Endothelial cell (in vitro differentiated cells): ENCODE measurements around the gene KIF20A. TPM values are rescaled to one million over a fixed set of nuclear protein-coding genes. Genes with fewer than 3 reads are reported as not detected.

Experiments used
- DNase-seq: peaks from one replicate; pipeline ENCODE4 v3.0.0; 2021; ENCODE audit warnings: low spot score
- H3K27ac Mint-ChIP-seq: one replicate; pipeline ENCODE4 v1.8.0; 2021; ENCODE audit warnings: mixed read lengths, inconsistent platforms; ENCODE audit not compliant: unreplicated experiment
- H3K27me3 Mint-ChIP-seq: one replicate; pipeline ENCODE4 v1.8.0; 2021; ENCODE audit warnings: mild to moderate bottlenecking, moderate library complexity, mixed read lengths, inconsistent platforms; ENCODE audit not compliant: unreplicated experiment
- H3K36me3 Mint-ChIP-seq: one replicate; pipeline ENCODE4 v1.8.0; 2021; ENCODE audit warnings: mild to moderate bottlenecking, low read depth, mixed read lengths, inconsistent platforms; ENCODE audit not compliant: unreplicated experiment
- H3K4me1 Mint-ChIP-seq: one replicate; pipeline ENCODE4 v1.8.0; 2021; ENCODE audit warnings: mild to moderate bottlenecking, mixed read lengths, inconsistent platforms; ENCODE audit not compliant: unreplicated experiment
- H3K4me3 Mint-ChIP-seq: one replicate; pipeline ENCODE4 v1.8.0; 2021; ENCODE audit warnings: mild to moderate bottlenecking, mixed read lengths, inconsistent platforms; ENCODE audit not compliant: unreplicated experiment
- H3K9me3 Mint-ChIP-seq: one replicate; pipeline ENCODE4 v1.8.0; 2021; ENCODE audit warnings: mixed read lengths, inconsistent platforms; ENCODE audit not compliant: unreplicated experiment
- total RNA-seq: library from RNA; stranded (reverse); fragmentation: NEBNext Ultra II Directional; extraction: Animal tissue kit (Norgen Biotek cat#: 25700); gene quantifications from one replicate; pipeline ENCODE4 v1.2.1, GENCODE V29; 2021; ENCODE audit not compliant: unreplicated experiment
- TF ChIP-seq, protein P1 (sequence below): fragments of 200-600 bp; sonication (generic); IDR thresholded peaks from one replicate; pipeline ENCODE4 v1.5.0; 2021; ENCODE audit warnings: antibody characterized with exemption; ENCODE audit not compliant: unreplicated experiment

The KIF20A gene
- total RNA-seq, 1 donor from 2014 or later: 10.3 TPM

GRCh38 chr5:138157626-138158025, 21.3 kb upstream of the KIF20A start:
- Mint-ChIP-seq H3K27ac (no peak overlapping the region), H3K36me3 (peaks cover 36% of the 10 kb centered on the region), H3K4me1 (no peaks in the 10 kb centered on the region), H3K27me3 (no peaks in the 10 kb centered on the region), H3K9me3 (no peaks in the 10 kb centered on the region), H3K4me3 (no peak overlapping the region)
- TF ChIP-seq, protein P1, sequence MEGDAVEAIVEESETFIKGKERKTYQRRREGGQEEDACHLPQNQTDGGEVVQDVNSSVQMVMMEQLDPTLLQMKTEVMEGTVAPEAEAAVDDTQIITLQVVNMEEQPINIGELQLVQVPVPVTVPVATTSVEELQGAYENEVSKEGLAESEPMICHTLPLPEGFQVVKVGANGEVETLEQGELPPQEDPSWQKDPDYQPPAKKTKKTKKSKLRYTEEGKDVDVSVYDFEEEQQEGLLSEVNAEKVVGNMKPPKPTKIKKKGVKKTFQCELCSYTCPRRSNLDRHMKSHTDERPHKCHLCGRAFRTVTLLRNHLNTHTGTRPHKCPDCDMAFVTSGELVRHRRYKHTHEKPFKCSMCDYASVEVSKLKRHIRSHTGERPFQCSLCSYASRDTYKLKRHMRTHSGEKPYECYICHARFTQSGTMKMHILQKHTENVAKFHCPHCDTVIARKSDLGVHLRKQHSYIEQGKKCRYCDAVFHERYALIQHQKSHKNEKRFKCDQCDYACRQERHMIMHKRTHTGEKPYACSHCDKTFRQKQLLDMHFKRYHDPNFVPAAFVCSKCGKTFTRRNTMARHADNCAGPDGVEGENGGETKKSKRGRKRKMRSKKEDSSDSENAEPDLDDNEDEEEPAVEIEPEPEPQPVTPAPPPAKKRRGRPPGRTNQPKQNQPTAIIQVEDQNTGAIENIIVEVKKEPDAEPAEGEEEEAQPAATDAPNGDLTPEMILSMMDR: no peak
- no peak for DNase-seq

- H3K36me3 Mint-ChIP-seq: peaks cover 52% of the 10 kb centered on the region
- TF ChIP-seq, protein P1: no peak
- no peak overlapping the region for H3K27ac Mint-ChIP-seq
- peaks cover 2% of the 10 kb centered on the region for H3K4me1 Mint-ChIP-seq
- H3K27me3 Mint-ChIP-seq: no peaks in the 10 kb centered on the region
- DNase-seq: no peak
- no peaks in the 10 kb centered on the region for H3K9me3 Mint-ChIP-seq
- peak overlapping the region; percentile 17 for H3K4me3 Mint-ChIP-seq
Measured at GRCh38 chr5:138159666-138160065, 19.2 kb upstream of the KIF20A start.

- Mint-ChIP-seq H3K36me3 (peaks cover 60% of the 10 kb centered on the region), H3K9me3 (no peaks in the 10 kb centered on the region), H3K27ac (no peak overlapping the region), H3K4me3 (peak overlapping the region; percentile 12), H3K27me3 (no peaks in the 10 kb centered on the region), H3K4me1 (peaks cover 2% of the 10 kb centered on the region)
- DNase-seq: no peak
- TF ChIP-seq, protein P1: no peak
Measured at GRCh38 chr5:138160706-138161105, 18.2 kb upstream of the KIF20A start.

GRCh38 chr5:138163721-138164120, 15.2 kb upstream of the KIF20A start:
- Mint-ChIP-seq H3K36me3 (peaks cover 50% of the 10 kb centered on the region), H3K27me3 (no peaks in the 10 kb centered on the region), H3K4me1 (peaks cover 2% of the 10 kb centered on the region), H3K4me3 (no peak overlapping the region), H3K27ac (no peak overlapping the region), H3K9me3 (no peaks in the 10 kb centered on the region)
- TF ChIP-seq, protein P1: no peak
- no peak for DNase-seq

- peaks cover 3% of the 10 kb centered on the region for H3K27me3 Mint-ChIP-seq
- H3K36me3 Mint-ChIP-seq: peaks cover 35% of the 10 kb centered on the region
- no peaks in the 10 kb centered on the region for H3K9me3 Mint-ChIP-seq
- no peak for DNase-seq
- H3K4me3 Mint-ChIP-seq: no peak overlapping the region
- H3K27ac Mint-ChIP-seq: no peak overlapping the region
- TF ChIP-seq, protein P1: no peak
- H3K4me1 Mint-ChIP-seq: no peaks in the 10 kb centered on the region
Measured at GRCh38 chr5:138169124-138169523, 9.8 kb upstream of the KIF20A start.
